Measurements from ENCODE around the gene RER1.

RER1 gene

DNA sequence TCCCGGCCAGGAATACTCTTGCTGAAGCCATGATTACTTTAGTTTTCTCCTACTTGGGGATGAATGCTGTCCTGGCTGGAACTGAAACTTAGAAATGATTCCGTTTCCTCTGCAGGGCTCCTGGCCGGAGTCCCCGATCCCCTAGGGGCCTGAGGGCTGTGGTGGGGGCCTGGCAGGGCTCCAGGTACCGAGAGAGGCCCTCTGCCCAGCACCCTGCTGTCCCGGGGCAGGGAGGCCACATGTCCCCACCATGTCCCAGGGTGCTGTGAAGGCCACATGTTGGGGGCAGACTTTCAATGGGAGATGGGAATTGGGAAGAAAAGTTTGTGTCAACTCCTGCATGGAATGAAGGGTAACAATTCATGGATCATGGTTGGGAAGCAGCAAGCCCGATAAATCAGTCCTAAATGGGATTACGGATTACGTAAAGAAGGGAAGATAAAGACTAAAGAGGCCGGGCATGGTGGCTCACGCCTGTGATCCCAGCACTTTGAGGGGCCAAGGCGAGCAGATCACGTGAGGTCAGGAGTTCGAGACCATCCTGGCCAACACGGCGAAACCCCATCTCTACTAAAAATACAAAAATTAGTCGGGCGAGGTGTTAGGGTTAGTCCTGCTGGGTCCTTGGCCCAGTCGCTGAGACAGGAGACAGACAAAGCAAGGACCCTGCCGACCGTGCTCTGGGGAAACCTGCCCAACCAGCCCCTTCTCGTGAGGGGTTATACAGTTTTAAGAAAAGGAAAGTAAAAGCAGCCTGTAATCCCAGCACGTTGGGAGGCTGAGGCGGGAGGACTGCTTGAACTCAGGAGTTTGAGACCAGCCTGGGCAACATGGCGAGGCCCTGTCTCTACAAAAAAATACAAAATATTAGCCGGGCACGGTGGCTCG lies 37.8 kb upstream of the RER1 start:
- no peak for DNase-seq

DNA sequence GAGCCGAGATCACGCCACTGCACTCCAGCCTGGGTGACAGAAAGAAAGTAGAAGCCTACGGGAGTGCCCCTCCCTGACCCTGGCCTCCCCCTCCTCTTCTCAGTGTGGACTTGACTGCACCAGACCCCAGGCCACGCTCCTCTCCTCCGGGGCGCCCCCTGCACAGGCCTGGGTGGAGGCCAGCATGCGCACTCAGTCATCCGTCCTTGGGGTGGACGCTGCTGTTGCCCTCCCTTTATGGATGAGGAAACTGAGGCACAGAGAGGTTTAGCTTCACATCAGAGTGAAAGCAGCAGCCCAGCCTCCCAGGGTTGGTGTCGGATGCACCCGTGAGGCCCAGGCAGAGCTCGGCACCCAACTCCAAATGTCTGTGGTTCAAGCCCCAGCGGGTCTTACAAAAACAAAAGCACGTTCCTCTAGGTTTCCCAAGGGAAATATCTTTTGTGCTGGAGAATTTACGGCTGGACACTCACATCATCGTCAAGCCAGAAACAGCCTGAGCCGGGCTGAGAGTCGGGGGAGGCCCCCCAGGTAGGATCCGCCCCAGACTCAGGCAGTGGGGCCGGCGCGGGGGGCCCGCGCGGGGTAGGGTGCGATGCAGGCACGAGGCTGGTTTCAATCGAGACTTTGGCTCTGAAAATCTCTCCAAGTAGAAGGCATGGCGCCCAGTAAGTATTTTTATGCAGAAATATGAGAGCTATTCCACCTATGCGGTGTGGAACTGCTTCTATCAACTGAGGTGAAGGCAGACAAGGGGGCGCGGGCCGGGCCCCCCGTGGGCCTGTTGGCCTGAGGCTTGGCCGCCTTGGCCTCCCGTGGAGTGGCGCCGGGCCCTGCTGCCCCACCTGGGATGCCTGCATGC lies 36.9 kb upstream of the RER1 start:
- DNase-seq = no peak

DNA sequence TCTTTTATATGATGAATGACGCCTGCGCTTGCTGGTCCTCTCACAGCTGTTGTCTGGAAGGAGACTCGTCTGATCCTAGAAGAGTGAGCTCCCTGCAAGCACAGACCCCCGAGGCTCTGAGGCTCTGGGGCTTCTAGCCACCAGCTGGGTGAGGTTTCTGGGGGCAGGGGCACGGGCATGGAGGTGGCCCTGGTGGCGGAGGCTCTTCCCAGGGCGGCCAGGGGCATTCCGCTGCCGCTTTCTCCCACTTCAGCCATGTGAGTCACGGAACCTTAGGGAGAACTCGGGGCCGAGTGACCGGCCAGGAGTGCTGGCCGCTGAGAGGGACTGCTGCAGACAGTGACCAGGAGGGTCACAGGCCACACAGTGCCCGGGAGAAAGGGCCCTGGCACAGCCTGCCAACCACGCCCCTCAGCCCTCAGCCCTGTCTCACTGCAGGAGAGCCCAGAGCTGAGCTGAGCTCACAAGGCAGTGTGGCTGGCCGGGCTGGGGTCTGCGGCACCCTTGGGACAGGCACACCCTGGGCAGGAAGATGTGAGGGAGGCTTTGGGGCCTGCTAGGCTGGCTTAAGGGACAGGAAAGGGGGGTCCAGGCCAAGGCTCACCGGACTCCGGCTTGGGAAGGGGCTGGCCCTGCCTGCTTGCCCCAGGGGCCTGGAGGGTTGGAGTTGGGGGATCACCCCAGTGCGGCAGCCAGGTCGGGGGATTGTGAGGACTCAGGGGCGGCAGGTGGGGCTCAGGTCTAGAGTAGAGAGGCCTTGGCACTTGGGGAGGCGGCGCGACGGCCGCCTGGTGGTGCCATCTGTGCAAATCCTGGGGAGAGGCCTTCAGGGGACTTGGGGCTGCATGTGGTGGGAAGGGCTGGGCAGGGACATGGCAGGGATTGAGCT lies 36.0 kb upstream of the RER1 start:
- no peak for DNase-seq

DNA sequence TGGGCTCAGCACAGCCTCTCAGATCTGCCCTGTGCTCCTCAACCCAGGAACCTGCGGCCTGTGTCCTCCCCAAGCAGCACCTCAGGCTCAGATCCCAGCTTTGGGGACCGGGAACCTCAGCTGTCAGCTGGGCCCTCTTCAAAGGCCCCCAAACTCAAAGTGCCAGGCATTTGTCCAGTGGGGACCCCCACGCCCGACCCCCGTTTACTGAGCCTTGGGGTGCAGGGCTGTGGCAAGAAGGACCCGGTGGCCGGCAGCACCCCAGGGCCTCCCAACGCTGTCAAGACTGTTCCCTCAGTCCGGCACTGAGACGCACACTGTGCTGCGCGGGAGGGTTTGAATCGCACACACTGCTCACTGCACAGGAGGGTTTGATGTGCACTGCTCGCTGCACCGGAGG lies 35.2 kb upstream of the RER1 start:
- DNase-seq = no peak

DNA sequence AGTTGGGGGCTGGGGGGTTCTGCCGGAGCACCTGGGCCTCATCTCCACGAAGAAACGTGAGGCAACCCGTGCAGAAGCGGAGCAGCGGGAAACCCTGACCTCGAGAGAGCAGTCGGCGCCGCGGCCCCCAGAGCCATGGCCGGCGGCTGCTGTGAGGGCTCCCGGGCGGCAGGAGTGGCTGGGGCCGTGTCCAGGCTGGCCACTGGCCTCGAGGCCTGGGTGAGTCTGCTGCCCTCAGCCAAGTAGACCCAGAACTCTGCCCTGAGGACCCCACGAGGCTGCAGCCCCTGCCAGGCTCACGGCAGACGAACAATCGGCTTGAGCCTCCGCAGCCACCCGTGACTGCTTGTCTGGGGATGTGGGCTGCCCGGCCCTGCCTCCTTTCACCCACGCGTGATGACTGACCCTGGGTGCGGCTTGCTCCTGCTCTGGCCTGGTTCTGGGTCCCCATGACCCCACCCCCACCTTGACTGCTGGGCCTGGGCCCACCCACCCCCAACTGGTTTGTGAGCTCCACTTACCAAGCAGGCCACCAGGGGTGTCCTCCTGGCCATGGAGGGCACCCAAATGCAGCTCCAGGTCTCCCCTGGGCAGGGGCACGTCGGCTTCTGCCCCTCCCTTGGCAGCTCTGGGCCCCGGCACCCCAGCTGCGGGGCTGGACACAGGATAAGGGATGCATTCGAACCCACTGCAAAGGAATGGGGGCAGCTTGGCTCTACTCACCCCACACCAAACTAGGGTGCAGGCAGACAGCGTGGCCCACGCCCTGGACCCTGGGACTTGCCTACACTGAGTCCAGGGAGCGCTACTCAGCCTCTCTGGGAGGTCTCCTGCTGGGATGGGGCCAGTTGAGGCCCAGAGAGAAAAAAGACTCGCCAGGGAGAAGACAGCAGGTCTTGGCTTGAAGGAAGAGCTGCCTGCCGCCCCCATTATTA lies 34.5 kb upstream of the RER1 start:
- no peak for DNase-seq

DNA sequence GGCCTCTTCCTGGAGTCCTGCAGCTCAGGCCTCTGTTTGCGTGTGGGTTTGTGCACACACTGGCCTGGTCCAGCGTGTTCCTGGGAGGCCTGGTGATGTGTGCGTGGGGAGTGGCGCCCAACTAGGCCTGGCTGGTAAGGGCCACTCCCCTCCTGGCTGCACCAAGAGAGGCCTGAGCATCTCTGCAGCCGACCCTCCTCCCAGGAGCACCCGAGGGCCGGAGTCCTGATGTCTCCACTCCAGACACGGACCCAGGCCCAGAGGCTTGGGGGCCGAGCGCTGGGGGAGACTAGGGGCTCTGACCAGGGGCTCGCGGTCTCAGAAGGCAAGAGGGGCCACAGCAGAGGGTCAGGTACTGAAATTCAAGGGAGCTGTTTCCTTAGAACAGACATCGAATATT lies 33.6 kb upstream of the RER1 start:
- no peak for DNase-seq

DNA sequence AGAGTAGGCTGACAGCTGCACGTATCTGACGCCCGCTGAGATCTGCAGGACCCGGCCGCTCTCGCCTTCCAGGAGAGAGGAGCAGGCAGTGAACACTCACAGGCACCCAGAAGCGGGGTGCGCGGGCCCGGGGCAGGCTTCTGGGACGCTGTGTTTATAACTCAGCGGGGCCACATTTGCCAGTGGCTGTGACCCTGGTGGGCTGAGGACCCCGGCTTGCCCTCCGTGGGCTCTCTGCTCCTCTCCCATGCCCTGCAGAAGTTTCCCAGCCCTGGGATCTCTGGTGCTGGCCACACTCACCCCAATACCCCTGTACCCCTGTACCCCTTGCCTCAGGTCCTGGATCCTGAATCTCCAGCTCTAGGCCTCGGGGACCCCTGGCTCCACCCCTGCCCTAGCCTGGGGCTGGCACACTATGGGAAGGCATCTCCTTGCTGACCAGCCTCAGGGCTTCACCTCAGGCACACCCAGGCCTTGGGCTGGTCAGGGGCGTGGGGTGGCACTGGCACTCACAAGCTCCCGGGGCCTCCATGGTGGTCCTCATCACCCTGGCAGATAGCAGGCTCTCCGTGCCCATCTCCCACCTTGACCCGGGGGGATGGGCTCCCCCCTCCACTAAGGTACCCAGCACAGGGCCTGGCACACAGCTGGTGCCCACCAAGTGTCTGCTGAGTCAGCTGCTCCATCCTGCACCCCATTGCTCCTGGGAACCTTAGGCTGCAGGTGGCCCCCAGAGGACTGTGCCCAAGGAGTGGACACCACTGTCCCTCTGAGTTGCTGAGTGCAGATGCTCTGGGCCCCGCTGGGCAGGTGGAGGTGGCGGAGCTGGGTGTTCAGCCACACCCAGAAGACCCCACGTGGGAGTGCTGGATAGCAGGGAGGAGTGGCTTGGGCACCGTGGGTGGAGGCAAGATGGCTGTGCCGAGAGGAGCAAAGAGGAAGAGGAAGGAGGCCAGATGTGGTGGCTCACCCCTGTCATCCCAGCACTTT lies 32.7 kb upstream of the RER1 start:
- no peak for DNase-seq

DNA sequence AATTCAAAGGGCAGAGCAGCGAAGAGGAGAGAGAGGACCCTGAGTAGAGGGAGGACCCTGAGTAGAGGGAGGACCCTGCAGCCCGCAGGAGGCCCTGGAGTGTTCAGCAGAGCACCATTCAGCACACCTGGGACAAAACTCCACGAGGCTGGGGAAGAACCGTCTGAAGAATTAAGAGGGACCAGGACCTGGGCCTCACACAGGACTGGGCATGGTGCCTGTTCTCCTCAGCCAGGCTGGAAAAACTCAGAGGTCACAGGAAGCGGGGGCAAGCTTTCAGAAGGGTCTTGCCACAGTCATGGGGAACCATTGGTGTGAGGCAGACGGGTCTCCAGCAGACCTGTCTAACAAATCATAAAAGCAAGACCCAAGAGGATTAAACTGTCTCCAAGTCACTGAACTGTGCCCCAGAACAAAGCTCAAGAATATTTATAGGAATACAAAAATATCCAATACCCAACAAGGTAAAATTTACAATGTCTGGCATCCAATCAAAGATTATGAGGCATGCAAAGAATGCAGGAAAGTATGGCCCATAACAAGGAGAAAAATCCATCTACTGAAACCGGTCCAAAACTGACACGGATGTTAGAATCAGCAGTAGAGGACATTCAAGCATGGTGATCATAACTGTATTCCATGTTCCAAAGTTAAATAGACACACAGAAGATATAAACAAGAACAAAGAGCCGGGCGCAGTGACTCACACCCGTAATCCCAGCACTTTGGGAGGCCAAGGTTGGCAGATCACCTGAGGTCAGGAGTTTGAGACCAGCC lies 30.9 kb upstream of the RER1 start:
- no peak for DNase-seq

DNA sequence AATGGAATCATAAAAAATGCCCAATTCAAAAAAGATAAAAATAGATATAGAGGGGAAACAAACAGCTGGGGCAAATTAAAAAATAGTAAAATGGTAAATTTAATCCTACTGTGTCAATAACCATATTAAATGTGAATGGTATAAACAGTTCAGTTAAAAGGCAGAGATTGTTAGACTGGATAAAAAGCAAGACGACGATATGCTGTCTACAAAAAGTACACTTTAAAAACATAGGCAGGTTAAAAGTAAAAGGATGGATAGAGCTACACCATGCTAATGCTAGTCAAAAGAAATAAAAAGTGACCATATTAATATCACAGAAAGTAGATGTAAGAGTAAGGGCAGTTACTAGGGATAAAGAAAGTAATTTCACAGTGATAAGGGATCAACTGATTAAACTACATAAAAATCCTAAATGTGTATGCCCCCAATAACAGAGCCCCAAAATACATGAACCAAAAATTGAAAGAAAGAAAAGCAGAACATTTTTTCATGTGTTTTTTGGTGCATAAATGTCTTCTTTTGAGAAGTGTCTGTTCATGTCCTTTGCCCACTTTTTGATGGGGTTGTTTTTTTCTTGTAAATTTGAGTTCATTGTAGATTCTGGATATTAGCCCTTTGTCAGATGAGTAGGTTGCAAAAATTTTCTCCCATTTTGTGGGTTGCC lies 27.7 kb upstream of the RER1 start:
- DNase-seq = no peak

DNA sequence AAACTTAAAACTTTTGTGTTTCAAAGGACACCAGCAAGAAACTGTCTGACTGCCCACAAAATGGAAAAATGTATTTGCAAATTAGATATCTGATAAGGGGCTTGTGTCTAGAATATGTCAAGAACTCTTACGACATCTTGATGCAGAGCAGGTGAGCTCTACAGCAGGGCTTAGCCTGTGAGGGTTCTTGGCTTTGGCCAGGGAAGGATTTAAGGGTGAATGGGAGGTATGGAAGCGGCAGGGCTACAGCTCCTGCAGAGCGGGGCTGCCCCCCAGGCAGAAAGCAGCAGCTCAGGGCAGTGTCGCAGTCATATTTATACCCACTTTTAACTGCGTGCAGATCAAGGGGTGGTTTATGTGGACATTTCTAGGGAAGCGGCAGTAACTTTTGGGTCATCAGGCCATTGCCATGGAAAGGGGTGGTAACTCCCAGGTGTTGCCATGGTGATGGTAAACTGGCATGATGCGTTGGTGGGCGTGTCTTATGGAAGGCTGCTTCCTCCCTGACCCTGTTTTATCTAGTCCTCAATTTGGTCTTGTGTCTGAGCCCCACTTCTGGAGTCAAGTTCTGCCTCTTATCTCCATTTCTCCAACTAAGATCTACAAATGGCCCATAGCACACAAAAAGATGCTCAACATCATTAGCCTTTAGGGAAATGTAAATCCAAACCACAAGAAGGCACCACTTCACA lies 23.4 kb upstream of the RER1 start:
- DNase-seq = no peak

DNA sequence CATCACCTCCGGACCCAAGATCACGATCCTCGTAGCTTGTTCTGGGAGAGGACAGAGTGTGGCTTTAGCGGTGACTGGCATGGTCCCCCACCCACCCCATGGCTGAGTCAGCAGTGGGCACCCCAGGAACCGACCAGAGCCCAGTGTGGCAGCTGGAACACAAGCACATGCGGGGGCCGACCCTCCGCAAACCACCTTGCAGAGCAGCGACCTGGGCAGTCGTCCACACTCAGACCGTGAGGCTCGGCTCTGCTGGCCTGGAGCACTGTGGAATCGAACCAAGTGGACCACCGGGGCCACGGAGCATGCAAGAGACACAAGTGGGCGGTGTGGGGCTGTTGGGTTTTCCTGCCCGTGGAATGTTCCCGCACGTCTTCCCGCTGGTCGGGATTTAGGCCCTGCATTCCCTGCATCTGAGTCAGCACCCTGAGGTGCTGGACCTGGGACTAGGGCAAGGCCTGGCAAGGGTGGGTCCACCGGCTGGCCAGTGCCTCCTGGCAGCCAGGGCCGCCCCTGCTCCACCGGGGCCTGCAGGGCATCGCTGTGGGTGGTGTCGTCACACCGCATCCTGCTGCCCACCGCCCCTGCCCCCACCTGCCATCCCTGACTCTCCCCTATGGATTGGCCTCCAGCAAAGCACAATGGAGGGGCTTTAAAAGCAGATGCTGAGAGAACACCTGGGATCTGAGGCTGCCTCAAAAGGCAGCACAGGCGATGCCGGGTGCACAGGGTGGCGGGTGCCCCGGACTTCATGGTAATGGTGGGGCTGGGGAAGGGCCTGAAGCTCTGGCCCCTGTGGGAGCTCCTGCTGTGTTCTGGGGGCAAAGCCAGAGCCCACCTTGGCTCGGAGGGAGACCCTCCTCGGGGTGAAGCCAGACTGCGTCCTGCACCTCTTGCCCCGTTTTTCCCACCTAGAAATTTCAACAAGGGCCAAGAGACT lies 18.8 kb upstream of the RER1 start:
- DNase-seq = no peak

DNA sequence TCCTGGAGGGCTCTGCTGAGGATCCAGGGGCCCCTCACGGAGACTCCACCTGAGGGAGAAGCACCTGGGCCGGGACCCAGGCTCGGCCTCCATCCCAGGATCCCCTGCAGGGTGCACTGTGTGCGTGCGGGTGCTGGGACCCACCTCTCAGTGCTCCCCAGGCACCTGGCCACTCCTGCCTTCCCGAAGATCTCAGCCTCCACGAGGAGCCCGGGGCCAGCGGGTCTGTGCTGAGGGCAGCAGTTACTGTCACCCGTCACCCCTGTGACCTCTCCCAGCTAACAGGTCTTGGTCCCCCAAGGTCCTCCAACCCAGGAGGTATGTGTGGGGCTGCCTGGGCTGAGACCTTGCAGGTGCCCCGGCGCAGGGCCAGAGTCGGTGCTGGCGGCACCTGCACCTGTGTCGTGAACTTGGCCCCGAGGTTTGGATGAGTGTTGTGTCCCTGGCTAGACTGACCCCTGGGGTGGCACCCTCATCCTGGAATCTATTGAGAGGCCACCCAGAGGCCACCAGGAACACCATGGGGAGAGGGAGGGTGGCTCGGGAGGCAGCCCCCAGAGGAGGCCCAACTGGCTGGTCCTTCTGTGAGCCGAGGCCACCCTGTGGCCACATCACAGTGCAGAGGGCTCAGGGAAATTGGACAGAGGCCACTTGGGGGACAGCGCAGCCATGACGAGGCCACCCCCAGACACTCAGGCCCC lies 17.9 kb upstream of the RER1 start:
- DNase-seq = no peak

DNA sequence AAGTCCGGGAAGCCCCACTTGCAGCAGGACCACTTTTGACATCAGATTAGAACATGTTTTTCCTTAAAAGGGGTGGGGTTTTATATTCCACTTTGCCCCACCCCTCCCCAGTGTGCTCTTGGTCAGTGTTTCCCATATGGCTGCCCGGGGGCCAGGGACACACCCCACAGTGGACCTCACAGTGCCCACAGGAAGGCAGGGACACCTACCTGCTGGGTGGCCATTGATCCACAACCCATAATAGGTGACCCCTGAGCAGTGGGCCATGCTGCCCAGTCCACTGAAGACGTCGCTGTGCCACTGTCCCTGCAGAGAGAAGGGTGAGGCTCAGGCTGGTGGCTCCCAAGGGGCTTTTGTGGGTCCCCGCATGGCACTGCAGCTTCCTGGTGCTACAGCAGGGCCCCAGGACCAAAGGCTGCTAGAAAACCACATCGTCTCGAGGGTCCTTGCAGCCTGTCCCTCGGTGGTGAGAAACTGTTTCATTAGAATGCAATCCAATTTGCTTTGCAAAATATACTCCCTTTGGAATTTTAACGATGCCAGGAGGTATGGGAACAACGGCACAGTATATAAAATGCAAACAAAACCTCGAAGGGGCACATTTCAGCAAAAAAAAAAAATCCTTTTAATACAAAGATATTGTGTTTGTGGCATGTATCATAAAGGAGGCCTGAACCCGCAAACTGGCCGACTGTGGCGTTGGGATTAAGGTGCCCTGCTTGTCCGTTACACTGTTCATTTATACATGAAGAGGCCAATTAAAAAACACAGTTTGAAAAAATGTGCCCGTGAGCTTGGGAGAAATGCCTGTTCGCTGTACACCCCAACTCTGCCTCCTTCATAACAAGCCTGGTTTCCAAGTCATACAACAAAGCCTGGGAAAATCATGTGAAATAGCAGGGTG lies 17.1 kb upstream of the RER1 start:
- DNase-seq = no peak

DNA sequence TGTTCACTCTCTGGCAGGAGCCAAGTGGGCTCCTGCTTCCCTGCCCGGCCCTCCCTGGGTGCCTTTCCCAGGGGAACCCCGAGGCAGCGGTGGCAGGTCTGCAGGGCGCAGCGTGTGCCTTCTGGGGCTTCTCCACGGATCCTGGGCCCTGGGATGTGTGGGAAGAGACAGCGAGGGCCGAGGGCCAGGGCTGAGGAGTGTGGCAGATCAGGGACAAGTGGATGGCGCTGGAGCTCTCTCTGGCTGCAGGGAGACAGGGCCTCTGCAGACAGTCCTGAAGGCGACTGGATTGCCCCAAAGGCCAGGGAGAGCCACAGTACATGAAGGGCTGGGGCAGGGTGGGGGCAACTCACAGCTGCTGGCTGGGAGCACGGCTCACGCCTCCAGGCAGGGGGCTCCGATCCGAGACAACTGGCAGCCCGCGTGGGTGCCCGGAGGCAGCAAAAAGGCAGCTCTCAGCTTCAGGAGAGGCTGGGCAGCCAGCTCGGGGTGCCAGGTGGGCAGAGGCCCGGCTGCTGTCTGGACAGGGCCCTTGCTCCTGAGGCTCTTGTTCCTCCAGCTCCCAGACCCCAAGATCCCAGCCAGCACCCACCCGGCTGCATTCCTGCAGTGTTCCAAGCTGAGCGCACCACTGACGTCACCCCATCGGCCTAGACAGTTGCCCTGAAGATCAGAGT lies 16.3 kb upstream of the RER1 start:
- DNase-seq = no peak

DNA sequence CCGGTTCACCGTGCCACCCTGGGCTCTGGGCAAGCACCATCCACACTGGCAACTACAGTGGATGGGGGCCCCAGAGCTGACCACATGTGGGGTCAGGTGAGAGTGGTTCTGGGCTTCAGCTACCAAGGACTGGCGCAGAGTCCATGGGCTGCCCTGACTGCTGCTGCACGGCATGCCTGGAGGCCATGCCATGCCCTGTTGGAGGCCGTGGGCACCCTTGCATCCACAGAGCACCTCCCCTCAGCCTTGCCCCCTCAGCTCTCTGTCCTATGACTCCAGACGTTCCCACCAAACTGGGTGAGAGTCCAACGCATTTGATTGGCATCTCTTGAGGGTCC lies 15.7 kb upstream of the RER1 start:
- DNase-seq = no peak

Data from CD4-positive, alpha-beta T cell treated with Interleukin-4 for 1 hour (primary cell).